ENCODE measurements around the gene CTNNA2.
"Not testable (repeated sequence)": the region's sequence is repeated elsewhere in the genome, so short reads cannot be mapped to it uniquely, and the experiment has no call there.

CTNNA2 gene

DNA sequence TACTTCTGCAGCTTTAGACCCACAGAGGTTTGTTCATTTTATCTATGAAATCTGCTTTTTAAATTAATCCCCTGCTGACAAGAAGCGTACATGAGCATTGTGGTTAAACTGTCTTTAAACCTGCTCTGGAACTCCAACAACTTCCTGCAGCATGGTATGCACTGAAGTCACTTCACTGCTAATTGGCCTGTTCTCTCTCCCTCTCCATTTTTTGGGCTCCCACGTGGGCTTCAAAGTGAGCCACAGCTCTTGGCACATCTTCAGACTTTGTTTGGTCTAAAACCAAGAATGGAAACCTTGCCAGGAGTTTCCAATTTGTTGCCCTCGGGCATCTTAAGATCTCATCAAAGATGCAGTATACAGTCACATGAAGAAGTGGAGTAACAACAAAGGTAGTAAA is 480.3 kb downstream of the CTNNA2 start:
- DNase-seq, result no peak

DNA sequence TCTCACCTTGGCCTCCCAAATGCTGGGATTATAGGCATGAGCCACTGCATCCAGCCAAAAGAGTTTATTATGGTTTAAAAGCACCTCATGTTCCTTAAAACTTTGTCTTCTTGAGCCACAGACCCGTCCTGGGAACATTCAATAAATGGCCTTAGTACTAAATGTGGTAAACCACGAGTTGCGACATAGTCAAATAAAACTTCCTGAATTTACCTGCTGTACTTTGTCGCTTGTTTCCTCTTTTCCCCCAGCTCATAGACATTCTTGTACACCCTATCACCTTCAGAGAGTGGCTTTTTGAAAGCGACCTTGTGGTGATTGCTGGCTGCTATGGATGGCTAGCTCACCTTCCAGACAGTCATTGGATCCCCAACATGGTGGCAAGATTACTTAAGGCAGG is 481.3 kb downstream of the CTNNA2 start:
- no peak for DNase-seq

GRCh38 chr2:79994965-79995364 is 482.1 kb downstream of the CTNNA2 start:
- DNase-seq, result no peak

DNA sequence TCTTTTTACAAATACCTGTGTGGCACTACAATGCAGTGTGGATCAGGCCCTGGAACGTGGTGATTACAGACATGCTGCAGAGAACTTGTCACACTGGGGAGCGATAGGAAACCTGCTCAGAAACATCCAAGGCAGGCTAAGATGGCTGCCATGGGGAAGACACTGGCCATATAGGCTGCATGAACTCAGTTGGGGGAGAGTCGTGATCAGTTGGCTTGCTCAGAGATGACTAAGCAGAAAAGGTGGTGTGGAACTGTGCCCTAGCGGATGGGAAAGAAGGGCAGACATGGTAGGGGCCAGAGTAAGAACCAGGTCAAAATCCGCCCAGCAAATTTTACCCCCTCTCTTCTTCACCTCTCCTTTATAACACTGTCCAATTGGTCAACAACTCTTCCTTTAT is 483.9 kb downstream of the CTNNA2 start:
- DNase-seq, result no peak

DNA sequence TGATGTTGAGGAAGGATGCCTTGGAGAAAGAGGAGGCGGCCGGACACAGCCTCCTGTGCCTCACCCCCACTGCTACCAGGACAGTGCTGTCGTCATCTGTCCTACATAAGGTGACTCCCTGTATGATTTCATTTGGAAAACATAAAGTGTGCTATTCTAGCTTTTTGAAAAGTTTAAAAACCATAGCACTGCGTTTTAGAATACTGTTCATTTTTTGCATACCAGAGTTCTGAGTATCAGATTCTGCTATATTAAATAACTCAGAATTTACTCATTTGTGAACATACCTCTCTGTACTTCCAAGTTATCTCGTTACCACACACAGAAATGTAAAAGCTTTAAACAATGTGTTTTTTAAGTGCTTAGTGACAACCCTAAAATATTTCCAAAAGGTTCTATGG is 488.9 kb downstream of the CTNNA2 start:
- no peak for DNase-seq

GRCh38 chr2:80002112-80002511 is 489.3 kb downstream of the CTNNA2 start:
- DNase-seq, result no peak

- no peak for DNase-seq
Observed at GRCh38 chr2:80002568-80003157, 489.8 kb downstream of the CTNNA2 start.

- DNase-seq, result no peak
Observed at GRCh38 chr2:80007777-80008503, 495.1 kb downstream of the CTNNA2 start.

DNA sequence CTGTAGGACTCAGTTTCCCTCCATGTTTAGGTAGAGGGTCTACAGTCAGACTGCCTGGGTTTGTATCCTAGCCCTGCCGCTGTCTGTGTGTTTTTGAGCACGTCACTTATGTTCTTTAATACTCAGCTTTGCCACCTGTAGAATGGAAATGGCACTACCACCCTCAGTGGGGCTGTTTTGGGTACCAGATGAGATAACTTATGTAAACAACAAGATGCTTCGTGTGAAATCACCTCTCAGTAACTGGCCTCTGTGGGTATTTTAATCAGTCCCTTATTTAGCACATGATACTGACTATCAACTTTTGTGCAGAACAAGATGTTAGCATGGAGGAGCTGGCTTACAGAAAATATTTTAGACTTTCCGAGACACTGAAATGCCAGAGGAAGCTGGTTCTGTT is 495.7 kb downstream of the CTNNA2 start:
- no peak for DNase-seq

GRCh38 chr2:80009211-80009610 is 496.4 kb downstream of the CTNNA2 start:
- DNase-seq, result no peak

- DNase-seq, result no peak
Observed at GRCh38 chr2:80012061-80012460, 499.2 kb downstream of the CTNNA2 start.

DNA sequence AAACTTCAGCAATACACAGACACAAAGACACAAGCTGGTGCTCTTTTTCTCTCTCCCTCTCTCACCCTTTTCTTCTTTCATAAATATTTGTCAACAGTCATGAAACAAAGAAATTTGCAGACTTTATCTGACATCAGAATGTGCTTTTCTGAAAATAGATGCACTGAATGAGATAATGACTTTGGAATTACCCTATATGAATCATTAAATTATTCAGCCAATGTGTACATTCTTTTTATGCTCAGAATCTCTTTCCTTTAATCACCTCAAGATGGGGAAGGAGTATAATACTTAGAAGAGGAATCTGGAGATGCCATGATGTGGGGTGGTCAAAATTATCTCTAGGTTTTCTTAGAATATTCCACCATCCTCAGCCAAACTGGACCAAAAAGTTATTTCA is 501.8 kb downstream of the CTNNA2 start:
- no peak for DNase-seq

DNA sequence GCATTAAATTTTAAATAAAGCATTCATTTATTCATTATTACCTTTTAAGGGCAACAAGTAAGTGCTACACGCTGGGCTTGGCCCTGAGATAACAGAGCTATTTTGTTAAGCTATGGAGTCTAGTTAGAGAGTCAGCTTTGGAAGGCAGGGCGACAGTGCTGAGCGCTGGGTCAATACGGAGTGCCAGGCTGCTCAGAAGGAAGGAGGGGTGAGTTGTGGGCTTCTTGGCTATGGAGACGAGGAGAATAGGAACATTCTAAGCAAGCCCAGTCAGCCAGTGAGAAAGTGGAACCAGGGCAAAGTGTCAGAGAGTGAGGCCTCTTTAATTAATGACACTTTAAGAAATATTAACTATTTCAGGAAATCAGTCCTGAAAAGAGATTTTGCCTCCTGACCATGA is 503.3 kb downstream of the CTNNA2 start:
- no peak for DNase-seq

DNA sequence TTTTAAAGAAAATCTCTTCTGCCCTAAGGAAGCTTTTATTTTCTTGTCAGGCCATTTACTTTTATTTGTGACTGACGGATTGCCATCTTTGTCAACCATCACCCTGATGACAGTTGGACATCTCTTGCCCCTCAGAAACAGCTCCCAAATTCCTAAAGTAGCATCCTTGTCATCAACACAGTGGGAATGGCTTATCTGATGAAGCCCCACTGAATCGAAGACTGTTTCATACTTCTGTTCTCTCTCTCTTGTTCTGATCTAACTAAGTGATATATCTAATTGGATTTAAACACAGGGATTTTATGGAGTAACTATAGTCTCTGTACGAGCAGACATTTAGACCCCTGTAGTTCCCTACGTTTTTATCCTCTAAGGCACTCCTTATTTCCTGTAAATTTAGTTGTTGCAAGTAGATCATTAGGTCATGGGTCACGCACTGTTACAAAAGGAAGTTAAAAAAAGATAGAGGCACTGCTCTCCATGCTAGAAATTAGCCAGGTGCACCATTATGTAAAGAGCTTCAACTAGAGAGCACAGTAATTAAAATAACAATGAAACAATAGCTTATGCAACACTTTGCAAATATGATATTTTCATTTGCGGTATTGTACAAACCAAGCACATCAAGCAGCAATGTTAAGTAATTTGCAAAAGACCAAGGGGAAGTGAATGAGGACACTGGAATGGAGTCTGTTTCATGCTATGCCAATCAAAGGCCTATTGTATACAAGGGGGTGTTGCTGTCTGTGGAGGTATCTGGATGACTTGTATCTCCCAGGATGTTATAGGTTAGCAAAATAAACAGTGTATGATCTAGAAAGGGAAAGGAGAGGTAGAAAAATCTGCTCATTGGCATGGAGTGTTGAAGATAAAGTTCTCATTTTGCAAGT is 507.0 kb downstream of the CTNNA2 start:
- peak; percentile 88 for DNase-seq

DNA sequence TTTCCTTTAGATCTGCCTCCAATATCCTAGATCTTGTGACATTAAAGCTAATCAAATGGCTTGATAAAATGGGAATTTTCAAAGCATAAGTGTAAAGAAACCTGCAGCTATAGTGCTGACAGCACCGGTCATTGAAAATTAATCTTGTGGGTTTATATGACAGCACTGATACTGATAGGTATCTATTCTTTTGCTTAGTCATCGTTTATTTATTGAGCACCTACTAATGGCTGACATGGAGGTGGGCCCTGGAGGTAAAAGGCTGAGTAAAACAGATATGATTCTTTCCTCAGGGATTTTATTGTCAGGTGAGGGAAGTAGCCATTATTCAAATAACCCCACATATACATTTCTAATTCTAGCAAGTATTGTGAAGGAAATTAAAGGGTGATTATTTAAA is 509.2 kb downstream of the CTNNA2 start:
- no peak for DNase-seq

DNA sequence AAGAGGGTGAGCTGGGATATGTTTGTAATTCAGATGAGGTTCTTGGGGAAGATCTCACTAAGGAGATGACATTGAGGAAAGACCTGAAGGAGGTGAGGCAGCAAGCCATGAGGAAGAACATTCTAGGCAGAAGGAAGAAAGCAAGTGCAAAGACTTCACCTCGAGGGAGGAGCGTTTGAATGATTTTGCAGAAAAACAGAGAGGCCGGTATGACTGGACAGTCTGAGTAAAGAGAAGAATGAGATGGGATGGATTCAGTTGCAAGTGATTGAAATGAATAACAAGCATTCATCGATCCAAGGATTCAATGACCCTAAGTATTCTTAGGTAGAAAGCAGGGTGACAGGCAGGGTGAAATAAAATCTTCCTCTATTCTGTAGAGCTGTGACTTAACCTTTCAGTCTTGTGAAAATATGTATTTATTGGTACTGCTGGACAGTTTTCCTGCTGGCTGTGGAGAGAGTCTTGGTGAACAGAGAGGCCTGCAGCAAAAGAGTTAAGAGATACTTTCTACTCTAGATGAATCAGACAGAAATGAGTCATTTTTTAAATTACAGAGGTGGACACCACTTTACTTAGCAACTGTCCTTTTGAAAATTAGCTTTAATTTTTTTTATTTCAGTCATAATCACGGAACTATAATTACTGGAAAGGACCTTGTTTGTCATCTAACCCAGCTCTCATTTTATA is 513.3 kb downstream of the CTNNA2 start:
- DNase-seq, result no peak

DNA sequence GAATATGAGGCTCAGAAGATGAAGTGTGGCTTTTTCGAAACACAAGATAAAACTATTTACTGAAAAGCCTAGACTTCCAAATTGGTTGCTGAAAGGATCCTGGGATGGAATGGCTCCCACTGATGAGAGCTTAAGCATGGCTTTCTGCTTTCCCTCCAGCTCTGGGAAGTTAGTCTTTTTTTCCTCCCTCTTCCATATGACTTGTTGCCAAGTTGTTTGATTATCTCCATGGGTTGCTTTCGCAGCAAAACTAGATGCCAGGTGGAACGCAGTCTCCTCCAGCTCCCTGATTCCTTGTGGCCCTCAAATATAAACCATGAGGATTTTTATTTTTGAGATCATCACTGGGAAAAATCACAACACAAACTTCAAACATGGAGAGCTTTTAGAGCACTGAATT is 515.2 kb downstream of the CTNNA2 start:
- no peak for DNase-seq

DNA sequence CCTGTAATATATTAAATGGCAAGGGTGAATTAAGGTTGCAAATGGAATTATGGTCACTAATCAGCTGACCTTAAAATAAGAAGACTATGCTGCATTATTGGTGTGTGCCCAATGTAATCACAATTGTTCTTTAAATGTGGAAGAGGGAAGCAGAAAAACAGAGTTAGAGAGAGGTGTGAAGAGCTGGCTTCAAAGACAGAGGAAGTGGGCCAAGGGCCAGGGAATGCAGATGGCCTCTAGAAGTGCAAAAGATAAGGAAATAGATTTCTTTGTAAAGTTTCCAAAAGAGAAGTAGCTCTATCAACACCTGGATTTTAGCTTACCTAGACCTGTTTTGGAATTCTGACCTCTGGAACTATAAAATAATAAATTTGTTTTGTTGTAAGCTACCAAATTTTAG is 515.7 kb downstream of the CTNNA2 start:
- no peak for DNase-seq

GRCh38 chr2:80030135-80030534 is 517.3 kb downstream of the CTNNA2 start:
- no peak for DNase-seq

GRCh38 chr2:80032684-80033083 is 519.8 kb downstream of the CTNNA2 start:
- not testable (repeated sequence) for DNase-seq

DNA sequence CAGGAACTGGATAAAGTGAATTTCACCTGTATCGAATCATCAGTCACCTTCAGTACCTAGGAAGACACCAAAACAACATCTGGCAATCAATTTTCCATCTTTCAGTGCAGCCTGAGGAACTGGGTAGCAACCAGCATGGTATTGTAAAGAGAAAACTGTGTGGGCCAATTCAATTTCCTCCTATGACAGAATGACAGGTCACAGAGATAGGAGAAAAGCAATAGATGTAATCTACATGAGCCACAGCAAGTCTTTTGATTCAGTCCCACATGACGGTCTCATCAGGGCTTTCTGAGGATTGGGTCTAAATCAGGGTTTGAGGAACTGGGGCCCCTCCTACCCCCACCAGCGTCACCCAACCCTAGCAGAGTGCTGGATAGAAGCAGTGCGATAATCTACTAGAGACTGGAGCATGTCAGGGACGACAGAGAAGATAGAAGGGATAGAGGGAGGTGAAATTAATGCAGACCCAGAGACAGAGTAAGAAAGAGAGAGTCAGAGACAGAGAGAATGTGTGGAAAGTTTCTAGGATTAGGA is 523.0 kb downstream of the CTNNA2 start:
- no peak for DNase-seq

- no peak for DNase-seq
Observed at GRCh38 chr2:80037310-80037709, 524.5 kb downstream of the CTNNA2 start.

DNA sequence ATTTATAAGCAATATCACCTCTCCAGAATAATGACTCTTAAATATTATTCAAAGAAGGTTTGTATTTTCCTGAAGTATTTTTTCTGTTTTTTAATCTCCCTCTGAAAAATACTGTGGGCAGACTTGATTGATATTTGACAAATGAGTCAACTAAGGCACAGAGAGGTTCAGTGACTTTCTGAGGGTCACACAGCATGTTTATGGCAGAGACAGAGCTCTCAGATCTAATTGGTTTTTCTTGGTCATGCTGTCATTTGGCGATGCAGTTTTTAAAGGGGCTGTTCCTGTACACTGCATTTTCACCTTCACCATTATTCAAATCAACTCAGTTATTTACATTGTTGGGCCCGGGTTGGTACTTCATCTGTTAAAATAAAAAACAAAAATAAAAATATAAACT is 527.4 kb downstream of the CTNNA2 start:
- DNase-seq, result no peak
